Trophoblast cell (in vitro differentiated cells and primary cell): ENCODE data around the gene COPA.
A peak's percentile ranks its signal among the peaks of the same experiment; 100 is the strongest.

Experiments
- DNase-seq, 2 donors: peaks; one replicate each; pipeline ENCODE4 v3.0.0-alpha.2; 2016
- H2AFZ ChIP-seq: 2 replicates; pipeline ENCODE4 v1.6.1; 2013; ENCODE audit warnings: low read length, moderate library complexity, mild to moderate bottlenecking; ENCODE audit not compliant: insufficient read depth, poor library complexity
- H2AK5ac ChIP-seq: 2 replicates; pipeline ENCODE4 v1.6.1; 2013; ENCODE audit warnings: mild to moderate bottlenecking, low read length
- H2BK120ac ChIP-seq: 2 replicates; pipeline ENCODE4 v1.6.1; 2013; ENCODE audit warnings: low read length, mild to moderate bottlenecking, moderate library complexity; ENCODE audit not compliant: insufficient read depth, poor library complexity
- H2BK12ac ChIP-seq: 2 replicates; pipeline ENCODE4 v1.6.1; 2013; ENCODE audit warnings: mild to moderate bottlenecking, low read length, moderate library complexity
- H2BK5ac ChIP-seq: 2 replicates; pipeline ENCODE4 v1.6.1; 2013; ENCODE audit warnings: low read length, low read depth, moderate library complexity, mild to moderate bottlenecking; ENCODE audit not compliant: poor library complexity
- H3K14ac ChIP-seq: 2 replicates; pipeline ENCODE4 v1.6.1; 2013; ENCODE audit warnings: mild to moderate bottlenecking, low read length
- H3K18ac ChIP-seq: 2 replicates; pipeline ENCODE4 v1.6.1; 2013; ENCODE audit warnings: mild to moderate bottlenecking, low read length
- H3K23ac ChIP-seq: 2 replicates; pipeline ENCODE4 v1.6.1; 2013; ENCODE audit warnings: low read length
- H3K27ac ChIP-seq: 2 replicates; pipeline ENCODE4 v1.5.1; 2013; ENCODE audit warnings: low read depth, mild to moderate bottlenecking, inconsistent platforms, low read length, moderate library complexity
- H3K27me3 ChIP-seq: 2 replicates; pipeline ENCODE4 v1.6.1; 2013; ENCODE audit warnings: inconsistent platforms, mild to moderate bottlenecking, low read length, moderate library complexity; ENCODE audit not compliant: insufficient read depth
- H3K36me3 ChIP-seq, 2 experiments: 1 replicate in 1 of 2; 2 replicates in 1 of 2; pipeline ENCODE4 v1.6.1; 2013; ENCODE audit warnings: low read length in 2 of 2, mild to moderate bottlenecking in 2 of 2, moderate library complexity in 1 of 2; ENCODE audit not compliant: insufficient read depth in 2 of 2, control insufficient read depth in 1 of 2
- H3K4ac ChIP-seq: 2 replicates; pipeline ENCODE4 v1.6.1; 2013; ENCODE audit warnings: low read depth, mild to moderate bottlenecking, low read length, moderate library complexity
- H3K4me1 ChIP-seq, 2 experiments: 1 replicate in 1 of 2; 2 replicates in 1 of 2; pipeline ENCODE4 v1.6.1; 2013; ENCODE audit warnings: low read length in 2 of 2, mild to moderate bottlenecking in 2 of 2, moderate library complexity in 1 of 2; ENCODE audit not compliant: insufficient read depth in 2 of 2, control insufficient read depth in 1 of 2
- H3K4me2 ChIP-seq: 2 replicates; pipeline ENCODE4 v1.6.1; 2013; ENCODE audit warnings: inconsistent platforms, mild to moderate bottlenecking, low read length, moderate library complexity
- H3K4me3 ChIP-seq: 2 replicates; pipeline ENCODE4 v1.5.1; 2013; ENCODE audit warnings: mild to moderate bottlenecking, low read depth, low read length, inconsistent platforms
- H3K79me1 ChIP-seq: one replicate; pipeline ENCODE4 v1.6.1; 2013; ENCODE audit warnings: low read length
- H3K79me2 ChIP-seq: 2 replicates; pipeline ENCODE4 v1.6.1; 2013; ENCODE audit warnings: low read length, mild to moderate bottlenecking; ENCODE audit not compliant: control insufficient read depth, insufficient read depth, poor library complexity
- H3K9ac ChIP-seq: 2 replicates; pipeline ENCODE4 v1.6.1; 2013; ENCODE audit warnings: mild to moderate bottlenecking, low read length
- H3K9me3 ChIP-seq: 2 replicates; pipeline ENCODE4 v1.6.1; 2013; ENCODE audit warnings: low read depth, mild to moderate bottlenecking, control low read depth, inconsistent platforms, low read length; ENCODE audit not compliant: insufficient read depth
- H4K12ac ChIP-seq: 2 replicates; pipeline ENCODE4 v1.6.1; 2013; ENCODE audit warnings: low read depth, mild to moderate bottlenecking, low read length, moderate library complexity
- H4K8ac ChIP-seq: 2 replicates; pipeline ENCODE4 v1.6.1; 2013; ENCODE audit warnings: low read depth, mild to moderate bottlenecking, low read length, moderate library complexity
- H4K91ac ChIP-seq: one replicate; pipeline ENCODE4 v1.6.1; 2013; ENCODE audit warnings: low read depth, mild to moderate bottlenecking, low read length, moderate library complexity
- WGBS: extraction: QIAGEN DNeasy Blood & Tissue Kit; methylation state at CpG from one replicate; pipeline ENCODE4 v1.1.7; 2013; ENCODE audit warnings: missing lambda C conversion rate; ENCODE audit not compliant: insufficient read length, insufficient coverage; ENCODE audit errors: extremely low coverage; 5-methylcytosine and 5-hydroxymethylcytosine counted together

COPA gene

GRCh38 chr1:160255781-160256300 lies 87.2 kb downstream of the COPA start:
- H2BK12ac ChIP-seq, result no peak overlapping the region
- no peak overlapping the region for H3K9ac ChIP-seq
- peaks cover 7 to 9% of the 10 kb centered on the region in 2 experiments for H3K36me3 ChIP-seq
- H3K4ac ChIP-seq, result no peak overlapping the region
- H2BK5ac ChIP-seq, result no peak overlapping the region
- H3K4me2 ChIP-seq, result no peak overlapping the region
- H4K12ac ChIP-seq, result no peak overlapping the region
- H3K79me1 ChIP-seq, result no peaks in the 10 kb centered on the region
- H3K4me3 ChIP-seq, result no peak overlapping the region
- no peaks in the 10 kb centered on the region for H3K27me3 ChIP-seq
- WGBS, result no CpG with 5 or more reads among the region's 4 CpGs
- no peak overlapping the region for H2BK120ac ChIP-seq
- H3K14ac ChIP-seq, result no peak overlapping the region
- H3K4me1 ChIP-seq, result no peaks in the 10 kb centered on the region
- no peak overlapping the region for H2AFZ ChIP-seq
- no peaks in the 10 kb centered on the region for H3K9me3 ChIP-seq
- H3K18ac ChIP-seq, result no peak overlapping the region
- H3K79me2 ChIP-seq, result no peaks in the 10 kb centered on the region
- H4K8ac ChIP-seq, result no peak overlapping the region
- no peak overlapping the region for H2AK5ac ChIP-seq
- H3K23ac ChIP-seq, result no peak overlapping the region
- no peak overlapping the region for H3K27ac ChIP-seq
- H4K91ac ChIP-seq, result no peak overlapping the region
- no peak for DNase-seq

GRCh38 chr1:160251687-160252526 lies 91.1 kb downstream of the COPA start:
- DNase-seq, result peak; percentile 57 to 85
- no peaks in the 10 kb centered on the region for H3K79me2 ChIP-seq
- H3K9ac ChIP-seq, result no peak overlapping the region
- no CpG with 5 or more reads among the region's 5 CpGs for WGBS
- H4K8ac ChIP-seq, result no peak overlapping the region
- H3K9me3 ChIP-seq, result no peaks in the 10 kb centered on the region
- peaks cover 7 to 11% of the 10 kb centered on the region in 2 experiments for H3K36me3 ChIP-seq
- H3K14ac ChIP-seq, result no peak overlapping the region
- H4K91ac ChIP-seq, result no peak overlapping the region
- H2BK12ac ChIP-seq, result no peak overlapping the region
- no peak overlapping the region for H3K18ac ChIP-seq
- H2BK5ac ChIP-seq, result no peak overlapping the region
- no peak overlapping the region for H3K4me2 ChIP-seq
- H2AK5ac ChIP-seq, result no peak overlapping the region
- no peak overlapping the region for H2BK120ac ChIP-seq
- H3K4ac ChIP-seq, result no peak overlapping the region
- H3K4me3 ChIP-seq, result no peak overlapping the region
- no peaks in the 10 kb centered on the region for H3K27me3 ChIP-seq
- no peak overlapping the region for H3K27ac ChIP-seq
- no peak overlapping the region for H2AFZ ChIP-seq
- H3K4me1 ChIP-seq, result no peaks in the 10 kb centered on the region
- no peaks in the 10 kb centered on the region for H3K79me1 ChIP-seq
- no peak overlapping the region for H3K23ac ChIP-seq
- no peak overlapping the region for H4K12ac ChIP-seq

GRCh38 chr1:160251011-160251410 lies 92.0 kb downstream of the COPA start:
- Histone ChIP-seq H2AK5ac (no peak overlapping the region), H3K4me3 (no peak overlapping the region), H3K9me3 (no peaks in the 10 kb centered on the region), H3K4ac (no peak overlapping the region), H3K36me3 (peaks cover 7 to 11% of the 10 kb centered on the region in 2 experiments), H3K4me2 (no peak overlapping the region), H2BK120ac (no peak overlapping the region), H4K8ac (no peak overlapping the region), H3K27me3 (no peaks in the 10 kb centered on the region), H3K4me1 (no peaks in the 10 kb centered on the region), H3K79me2 (no peaks in the 10 kb centered on the region), H3K27ac (no peak overlapping the region), H3K79me1 (no peaks in the 10 kb centered on the region), H3K14ac (no peak overlapping the region), H2BK12ac (no peak overlapping the region), H2BK5ac (no peak overlapping the region), H4K91ac (no peak overlapping the region), H4K12ac (no peak overlapping the region), H3K9ac (no peak overlapping the region), H3K23ac (no peak overlapping the region), H3K18ac (no peak overlapping the region), H2AFZ (no peak overlapping the region)
- DNase-seq, result no peak

- peaks cover 5% of the 10 kb centered on the region in 2 experiments for H3K36me3 ChIP-seq
- H3K4me1 ChIP-seq, result no peaks in the 10 kb centered on the region
- no peak overlapping the region for H3K23ac ChIP-seq
- no peak overlapping the region for H3K9ac ChIP-seq
- no peak overlapping the region for H2AFZ ChIP-seq
- no peaks in the 10 kb centered on the region for H3K27me3 ChIP-seq
- no peaks in the 10 kb centered on the region for H3K9me3 ChIP-seq
- no peak overlapping the region for H3K18ac ChIP-seq
- H3K14ac ChIP-seq, result no peak overlapping the region
- no peak for DNase-seq
- H3K27ac ChIP-seq, result no peak overlapping the region
- H3K4me2 ChIP-seq, result no peak overlapping the region
- no peaks in the 10 kb centered on the region for H3K79me2 ChIP-seq
- H4K91ac ChIP-seq, result no peak overlapping the region
- no peaks in the 10 kb centered on the region for H3K79me1 ChIP-seq
- H2BK120ac ChIP-seq, result no peak overlapping the region
- no peak overlapping the region for H2AK5ac ChIP-seq
- WGBS, result no CpG with 5 or more reads among the region's 1 CpG
- no peak overlapping the region for H2BK5ac ChIP-seq
- no peak overlapping the region for H3K4me3 ChIP-seq
- no peak overlapping the region for H3K4ac ChIP-seq
- H4K8ac ChIP-seq, result no peak overlapping the region
- no peak overlapping the region for H4K12ac ChIP-seq
- no peak overlapping the region for H2BK12ac ChIP-seq
Measured at GRCh38 chr1:160247053-160247452, 96.0 kb downstream of the COPA start.
